PC-3 (cell line): ENCODE data around the gene MEG3. TPM values are rescaled to one million over a fixed set of nuclear protein-coding genes. Genes with fewer than 3 reads are reported as not detected.
A peak's percentile ranks its signal among the peaks of the same experiment; 100 is the strongest.

Source experiments
- ATAC-seq: fragments of 200-7000 bp; cut with Tn5 transposase; 2 replicates; pipeline ENCODE4 v1.9.1; 2020; ENCODE audit warnings: mild to moderate bottlenecking, moderate library complexity
- BruUV-seq: library from RNA; stranded (reverse); fragments of 400-500 nt; replicated peaks from 2 replicates; lab custom pipeline; 2021; lab: Mats Ljungman, UMichigan
- CTCF ChIA-PET: fragments of 300-600 bp; sonication (Branson Sonifier 250); formaldehyde crosslinking; loops from one replicate; lab custom pipeline; 2022; ENCODE audit warnings: antibody characterized with exemption; lab: Charles Lee
- POLR2A ChIA-PET: fragments of 300-600 bp; sonication (Branson Sonifier 250); formaldehyde crosslinking; loops from one replicate; lab custom pipeline; 2022; ENCODE audit warnings: antibody characterized with exemption; ENCODE audit not compliant: unreplicated experiment; lab: Charles Lee
- DNase-seq: peaks from one replicate; pipeline ENCODE4 v3.0.0-alpha.2; 2015
- H2AFZ ChIP-seq: fragments of 300-600 bp; sonication (generic); 2 replicates; pipeline ENCODE4 v1.6.0; 2016; ENCODE audit warnings: antibody characterized with exemption, low read length
- H3F3A ChIP-seq: fragments of 300-600 bp; sonication (generic); one replicate; pipeline ENCODE4 v1.6.0; 2017; ENCODE audit warnings: antibody characterized with exemption, low read length, control low read depth, mild to moderate bottlenecking; ENCODE audit not compliant: unreplicated experiment
- H3K27ac ChIP-seq: fragments of 300-600 bp; sonication (generic); 2 replicates; pipeline ENCODE4 v1.5.1; 2016; ENCODE audit warnings: mild to moderate bottlenecking, low read length
- H3K27me3 ChIP-seq: fragments of 300-600 bp; sonication (generic); 2 replicates; pipeline ENCODE4 v1.6.1; 2016; ENCODE audit warnings: low read length, mixed read lengths
- H3K36me3 ChIP-seq: fragments of 300-600 bp; sonication (generic); 2 replicates; pipeline ENCODE4 v1.6.1; 2016; ENCODE audit warnings: low read depth, mixed run types, low read length, mixed read lengths
- H3K4me1 ChIP-seq: fragments of 300-600 bp; sonication (generic); 2 replicates; pipeline ENCODE4 v1.5.1; 2016; ENCODE audit warnings: low read length; ENCODE audit not compliant: insufficient read depth
- H3K4me2 ChIP-seq: fragments of 300-600 bp; sonication (generic); 2 replicates; pipeline ENCODE4 v1.6.0; 2016; ENCODE audit warnings: low read length
- H3K4me3 ChIP-seq: fragments of 300-600 bp; sonication (generic); 2 replicates; pipeline ENCODE4 v1.5.1; 2016; ENCODE audit warnings: mild to moderate bottlenecking, low read length, mixed read lengths
- H3K79me2 ChIP-seq: fragments of 300-600 bp; sonication (generic); 2 replicates; pipeline ENCODE4 v1.6.1; 2017; ENCODE audit warnings: low read length, mixed read lengths
- H3K9ac ChIP-seq: fragments of 300-600 bp; sonication (generic); 2 replicates; pipeline ENCODE4 v1.6.0; 2016; ENCODE audit warnings: mild to moderate bottlenecking, low read length
- H3K9me2 ChIP-seq: fragments of 300-600 bp; sonication (generic); replicated peaks from 2 replicates; pipeline ENCODE4 v1.6.1; 2016; ENCODE audit warnings: mixed run types, low read length, mixed read lengths
- H3K9me3 ChIP-seq: fragments of 300-600 bp; sonication (generic); 2 replicates; pipeline ENCODE4 v1.6.1; 2016; ENCODE audit warnings: low read length, mixed read lengths
- H4K20me1 ChIP-seq: fragments of 300-600 bp; sonication (generic); 2 replicates; pipeline ENCODE4 v1.6.1; 2016; ENCODE audit warnings: low read length, mixed read lengths
- EZH2 ChIP-seq: fragments of 300-600 bp; sonication (generic); IDR thresholded peaks from one replicate; pipeline ENCODE4 v1.6.1; 2017; ENCODE audit warnings: antibody characterized with exemption, mild to moderate bottlenecking, low read length; ENCODE audit not compliant: unreplicated experiment
- EZH2phosphoT487 ChIP-seq: fragments of 300-600 bp; sonication (generic); IDR thresholded peaks from 2 replicates; pipeline ENCODE4 v1.6.1; 2018; ENCODE audit warnings: mild to moderate bottlenecking, antibody characterized with exemption, low read length, borderline replicate concordance
- intact Hi-C: fragments of 100-400 bp; cut with micrococcal nuclease; formaldehyde crosslinking; loops from 2 replicates; pipeline ENCODE4 v1.9.0; 2023
- total RNA-seq: library from RNA; depleted of rRNA; stranded (reverse); fragments of >200 nt; gene quantifications from 2 replicates; pipeline ENCODE4 v1.2.3, GENCODE V29; 2014
- TF ChIP-seq, protein P1 (sequence below): fragments of 300-600 bp; sonication (generic); conservative IDR thresholded peaks from 2 replicates; pipeline ENCODE4 v1.5.1; 2017; ENCODE audit warnings: antibody characterized with exemption, low read depth, mild to moderate bottlenecking, low read length

The MEG3 gene
- total RNA-seq, 1 experiment from 2014 or later, result not detected

DNA sequence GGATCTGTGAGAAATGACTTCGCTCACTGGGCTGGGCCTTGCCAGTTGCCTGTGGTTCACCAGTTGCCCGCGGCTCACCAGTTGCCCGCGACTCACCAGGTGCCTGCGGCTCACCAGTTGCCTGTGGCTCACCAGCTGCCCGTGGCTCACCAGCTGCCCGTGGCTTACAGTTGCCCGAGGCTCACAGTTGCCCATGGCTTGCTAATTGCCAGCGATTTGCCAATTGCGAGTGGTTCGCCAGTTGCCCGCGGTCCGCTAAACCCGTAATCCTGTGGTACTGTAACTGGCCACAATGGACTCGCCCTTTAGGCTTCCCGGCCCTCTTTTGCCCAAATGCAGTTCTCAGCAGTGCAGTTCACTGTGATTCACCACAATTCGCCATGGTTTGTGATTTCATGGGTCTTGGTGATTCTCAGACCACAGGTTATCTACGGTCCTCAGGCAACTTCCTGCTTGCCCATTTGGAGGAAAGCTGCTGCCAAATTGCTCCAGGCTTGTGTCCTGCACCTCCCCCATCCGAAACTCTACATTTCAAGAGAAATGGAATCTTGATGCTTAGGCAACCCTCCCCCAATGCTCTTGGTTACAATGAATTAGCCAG lies 15.0 kb upstream of the MEG3 start:
- intact Hi-C loops, result no loop called here
- Histone ChIP-seq H3K79me2 (no peaks in the 10 kb centered on the region), H3K9ac (no peak overlapping the region), H3K4me1 (no peaks in the 10 kb centered on the region), H3K9me3 (0 out of 2 replicates have a peak, but pooled peaks cover 8% of the 10 kb centered on the region), H3K27me3 (peaks cover 19% of the 10 kb centered on the region; the same call in 1 of the 2 replicates), H3K9me2 (no peaks in the 10 kb centered on the region), H3F3A (no peaks in the 10 kb centered on the region), H3K4me3 (no peak overlapping the region), H4K20me1 (no peaks in the 10 kb centered on the region), H3K36me3 (no peaks in the 10 kb centered on the region), H3K27ac (no peak overlapping the region), H3K4me2 (no peak overlapping the region), H2AFZ (no peak overlapping the region)
- CTCF ChIA-PET, result no interaction called here
- ATAC-seq (no peak), DNase-seq (peak; percentile 3)
- POLR2A ChIA-PET, result no interaction called here
- TF ChIP-seq EZH2, result no peak
- TF ChIP-seq EZH2phosphoT487, result no peak
- TF ChIP-seq, protein P1, sequence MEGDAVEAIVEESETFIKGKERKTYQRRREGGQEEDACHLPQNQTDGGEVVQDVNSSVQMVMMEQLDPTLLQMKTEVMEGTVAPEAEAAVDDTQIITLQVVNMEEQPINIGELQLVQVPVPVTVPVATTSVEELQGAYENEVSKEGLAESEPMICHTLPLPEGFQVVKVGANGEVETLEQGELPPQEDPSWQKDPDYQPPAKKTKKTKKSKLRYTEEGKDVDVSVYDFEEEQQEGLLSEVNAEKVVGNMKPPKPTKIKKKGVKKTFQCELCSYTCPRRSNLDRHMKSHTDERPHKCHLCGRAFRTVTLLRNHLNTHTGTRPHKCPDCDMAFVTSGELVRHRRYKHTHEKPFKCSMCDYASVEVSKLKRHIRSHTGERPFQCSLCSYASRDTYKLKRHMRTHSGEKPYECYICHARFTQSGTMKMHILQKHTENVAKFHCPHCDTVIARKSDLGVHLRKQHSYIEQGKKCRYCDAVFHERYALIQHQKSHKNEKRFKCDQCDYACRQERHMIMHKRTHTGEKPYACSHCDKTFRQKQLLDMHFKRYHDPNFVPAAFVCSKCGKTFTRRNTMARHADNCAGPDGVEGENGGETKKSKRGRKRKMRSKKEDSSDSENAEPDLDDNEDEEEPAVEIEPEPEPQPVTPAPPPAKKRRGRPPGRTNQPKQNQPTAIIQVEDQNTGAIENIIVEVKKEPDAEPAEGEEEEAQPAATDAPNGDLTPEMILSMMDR, result no peak
- no TSS peak for BruUV-seq

DNA sequence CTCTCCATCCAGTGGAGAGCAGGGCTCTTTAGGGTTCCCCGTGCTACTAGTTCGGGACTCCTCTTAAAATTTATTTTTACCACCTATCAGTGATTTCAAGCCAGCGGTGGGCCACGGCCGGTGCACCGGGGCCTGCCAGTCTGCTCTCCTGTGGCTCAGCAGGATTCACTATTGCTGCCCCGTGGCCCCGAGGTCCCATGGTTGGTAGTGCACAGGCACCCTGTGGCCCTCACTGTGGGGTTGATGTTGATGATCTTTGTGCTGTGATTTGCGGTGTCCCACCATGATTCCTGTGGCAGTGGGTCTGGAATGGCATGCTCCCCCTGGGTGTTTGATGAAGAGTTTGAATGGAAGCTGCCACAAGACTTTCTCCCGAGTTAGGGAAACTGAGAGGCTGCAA lies 12.6 kb upstream of the MEG3 start:
- H2AFZ ChIP-seq, result no peak overlapping the region
- no peak for DNase-seq
- H3K9me3 ChIP-seq, result 0 out of 2 replicates have a peak, but pooled peaks cover 8% of the 10 kb centered on the region
- H3K36me3 ChIP-seq, result no peaks in the 10 kb centered on the region
- no peak overlapping the region for H3K27ac ChIP-seq
- no peak for TF ChIP-seq EZH2phosphoT487
- no peak for TF ChIP-seq EZH2
- TF ChIP-seq, protein P1, result no peak
- BruUV-seq, result no TSS peak
- H3K4me2 ChIP-seq, result no peak overlapping the region
- peaks cover 19% of the 10 kb centered on the region; the same call in 1 of the 2 replicates for H3K27me3 ChIP-seq
- intact Hi-C loops, result no loop called here
- H3K4me3 ChIP-seq, result no peak overlapping the region
- no peaks in the 10 kb centered on the region for H4K20me1 ChIP-seq
- H3K9ac ChIP-seq, result no peak overlapping the region
- POLR2A ChIA-PET, result no interaction called here
- CTCF ChIA-PET, result no interaction called here
- H3K4me1 ChIP-seq, result no peaks in the 10 kb centered on the region
- no peak for ATAC-seq
- no peaks in the 10 kb centered on the region for H3K79me2 ChIP-seq
- H3K9me2 ChIP-seq, result no peaks in the 10 kb centered on the region
- no peaks in the 10 kb centered on the region for H3F3A ChIP-seq

DNA sequence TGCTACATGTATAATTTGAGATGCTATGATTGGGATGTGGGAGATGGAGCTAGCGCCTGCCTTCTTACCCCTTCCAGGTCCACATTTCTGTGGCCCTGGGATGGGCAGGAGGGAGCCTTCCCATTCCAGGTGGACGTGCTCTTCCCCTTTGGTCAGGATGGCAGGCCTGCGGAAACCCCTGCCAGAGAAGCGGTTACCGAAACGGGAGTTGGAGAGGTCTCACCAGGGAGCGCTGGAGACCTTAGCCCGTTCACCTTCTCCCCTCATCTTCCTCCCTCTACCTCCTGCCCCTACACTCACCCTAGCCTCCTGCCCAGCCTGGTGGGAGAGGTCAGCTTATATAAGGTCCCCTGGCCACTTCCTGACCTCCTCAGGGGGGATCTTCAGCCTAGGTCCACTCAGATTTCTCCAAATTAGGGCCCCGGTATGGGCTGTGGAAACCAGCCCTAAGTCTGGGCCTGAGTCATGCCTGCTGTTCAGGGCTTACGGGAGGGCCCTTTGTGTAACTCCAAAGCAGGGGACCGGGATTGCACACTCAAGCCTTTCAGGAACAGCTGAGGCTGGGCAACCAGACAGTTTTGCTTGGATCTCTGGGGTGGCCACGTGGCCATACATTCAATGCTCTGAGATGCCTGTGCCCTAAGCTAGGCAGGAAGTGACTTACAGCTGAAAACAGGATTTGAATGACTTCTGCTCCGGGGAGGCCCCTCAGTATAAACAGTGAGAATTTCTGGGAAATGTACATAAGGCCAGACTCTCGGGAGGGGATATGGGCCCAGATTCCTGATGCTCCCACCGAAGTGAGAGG lies 10.2 kb upstream of the MEG3 start:
- Histone ChIP-seq H3K4me2 (no peak overlapping the region), H3K4me1 (no peaks in the 10 kb centered on the region), H2AFZ (no peak overlapping the region)

More for the DNA sequence above, 10.2 kb upstream of the MEG3 start:
- ATAC-seq, result no peak
- Histone ChIP-seq H3F3A (no peaks in the 10 kb centered on the region), H3K79me2 (no peaks in the 10 kb centered on the region), H4K20me1 (no peaks in the 10 kb centered on the region), H3K36me3 (no peaks in the 10 kb centered on the region), H3K9me2 (no peaks in the 10 kb centered on the region), H3K9ac (no peak overlapping the region), H3K27ac (no peak overlapping the region), H3K9me3 (0 out of 2 replicates have a peak, but pooled peaks cover 8% of the 10 kb centered on the region), H3K27me3 (peaks cover 19% of the 10 kb centered on the region; the same call in 1 of the 2 replicates), H3K4me3 (no peak overlapping the region)
- no peak for TF ChIP-seq EZH2
- intact Hi-C loops, result no loop called here
- DNase-seq, result no peak
- no TSS peak for BruUV-seq
- ChIA-PET CTCF (no interaction called here), POLR2A (no interaction called here)
